Stromal cell of bone marrow (primary cell): ENCODE results near the gene TTI1.
"Not testable (repeated sequence)": the region's sequence is repeated elsewhere in the genome, so short reads cannot be mapped to it uniquely, and the experiment has no call there.

Experiments used
- DNase-seq: peaks from one replicate; pipeline ENCODE4 v3.0.0-alpha.2; 2012; ENCODE audit warnings: low read depth

The TTI1 gene

DNA sequence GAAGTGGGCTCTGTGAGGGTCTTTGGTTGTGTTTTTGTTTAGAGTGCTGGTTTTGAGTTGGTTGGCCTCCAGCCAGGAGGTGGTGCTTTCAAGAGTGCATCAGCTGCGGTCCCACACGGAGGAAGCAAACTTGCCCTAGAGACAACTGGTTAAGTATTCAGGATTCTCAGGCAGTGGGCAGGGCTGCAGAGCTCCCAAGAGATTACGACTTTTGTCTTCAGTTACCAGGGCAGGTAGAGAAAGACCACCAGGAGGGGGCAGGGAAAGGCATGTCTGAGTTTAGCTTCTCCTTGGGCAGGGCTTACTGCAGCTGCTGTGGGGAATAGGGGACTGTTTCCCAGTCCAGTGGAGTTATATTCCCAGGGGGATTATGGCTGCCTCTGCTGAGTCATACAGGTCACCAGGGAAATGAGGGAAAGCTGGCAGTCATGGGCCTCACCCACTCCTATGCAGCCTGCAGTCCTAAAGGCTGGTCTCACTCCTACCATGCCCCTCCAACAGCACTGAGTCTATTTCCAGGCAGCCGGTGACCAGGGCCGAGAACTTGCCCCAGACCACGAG, 64.3 kb downstream of the TTI1 start:
- DNase-seq: no peak

DNA sequence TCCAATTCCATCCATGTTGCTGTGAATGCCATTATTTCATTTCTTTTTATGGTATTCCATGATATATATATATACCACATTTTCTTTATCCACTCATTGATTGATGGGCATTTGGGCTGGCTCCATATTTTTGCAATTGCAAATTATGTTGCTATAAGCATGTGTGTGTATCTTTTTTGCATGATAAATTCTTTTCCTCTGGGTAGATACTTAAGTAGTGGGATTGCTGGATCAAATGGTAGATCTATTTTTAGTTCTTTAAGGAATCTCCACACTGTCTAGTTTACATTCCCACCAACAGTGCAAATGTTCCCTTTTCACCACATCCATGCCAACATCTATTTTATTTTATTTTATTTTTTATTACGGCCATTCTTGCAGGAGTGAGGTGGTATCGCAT, 69.8 kb downstream of the TTI1 start:
- not testable (repeated sequence) for DNase-seq

DNA sequence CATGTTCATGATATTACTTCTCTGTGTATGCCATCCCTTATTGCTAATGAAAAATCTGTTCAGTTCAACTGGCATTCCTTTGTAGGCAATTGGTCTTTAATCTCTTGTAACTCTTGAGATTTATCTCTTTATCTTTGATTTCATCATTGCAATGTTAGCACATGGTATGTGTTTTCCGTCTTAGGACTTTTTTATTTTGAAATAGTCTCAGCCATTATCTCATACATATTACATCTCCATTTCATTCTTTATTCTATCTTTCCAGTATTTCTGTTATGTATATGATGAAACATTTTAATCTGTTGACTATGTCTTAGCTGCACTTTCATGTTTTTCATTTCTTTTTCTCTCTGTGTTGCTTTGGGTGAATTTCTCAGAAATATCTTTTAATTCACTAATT, 72.2 kb downstream of the TTI1 start:
- no peak for DNase-seq

DNA sequence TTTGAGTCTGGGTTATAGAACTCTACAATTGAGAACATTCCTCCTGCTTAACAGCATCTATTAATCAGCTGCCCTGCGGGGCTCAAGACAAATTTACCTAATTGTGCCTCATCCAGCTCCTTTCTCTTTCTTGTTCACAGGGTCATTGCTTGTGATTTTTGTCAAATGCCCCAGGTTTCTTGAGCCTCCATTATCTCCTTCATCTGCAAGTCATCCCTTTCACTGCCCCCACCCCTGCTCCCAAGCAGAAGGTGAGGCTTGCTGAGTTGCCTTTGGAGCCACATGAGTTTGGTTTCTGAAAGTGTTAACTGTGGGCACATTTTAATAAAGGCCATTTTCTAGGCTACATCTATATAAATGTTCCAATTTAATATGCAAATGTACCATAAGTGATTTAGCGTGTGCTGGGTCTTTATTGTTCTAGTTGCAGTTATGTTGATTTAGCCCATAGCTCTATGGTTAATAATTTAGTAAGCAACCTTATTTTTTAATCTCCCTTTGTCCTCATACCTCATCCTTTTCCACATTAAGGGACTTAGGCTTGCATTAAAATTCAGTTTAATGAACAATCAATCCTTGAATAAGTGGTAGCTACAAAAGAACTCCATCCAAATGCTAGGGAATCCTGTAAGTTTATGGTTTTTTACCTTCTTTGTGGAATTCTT, 74.3 kb downstream of the TTI1 start:
- no peak for DNase-seq

DNA sequence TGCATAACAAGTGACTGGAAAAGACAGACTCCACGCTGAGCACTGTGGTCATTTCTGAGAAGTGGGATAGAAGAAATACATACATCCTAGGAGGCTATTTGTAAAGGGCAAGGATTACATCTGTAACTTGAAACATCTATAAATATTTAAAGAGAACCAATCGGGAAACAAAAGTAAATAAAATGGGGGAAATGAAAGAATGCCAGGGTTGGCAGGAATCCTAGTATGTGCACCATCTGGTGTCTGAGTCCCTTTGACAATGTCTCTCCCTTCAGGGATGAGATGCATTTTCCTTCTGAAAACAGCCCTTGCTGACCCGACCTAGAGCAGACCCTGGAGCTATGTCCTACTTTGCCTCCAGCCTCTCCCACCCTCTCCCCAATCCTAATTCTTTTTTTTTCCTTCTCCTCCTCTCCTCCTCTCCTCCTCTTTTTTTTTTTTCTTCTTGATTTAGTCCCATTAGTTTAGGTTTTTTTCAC, 77.1 kb downstream of the TTI1 start:
- DNase-seq: no peak

DNA sequence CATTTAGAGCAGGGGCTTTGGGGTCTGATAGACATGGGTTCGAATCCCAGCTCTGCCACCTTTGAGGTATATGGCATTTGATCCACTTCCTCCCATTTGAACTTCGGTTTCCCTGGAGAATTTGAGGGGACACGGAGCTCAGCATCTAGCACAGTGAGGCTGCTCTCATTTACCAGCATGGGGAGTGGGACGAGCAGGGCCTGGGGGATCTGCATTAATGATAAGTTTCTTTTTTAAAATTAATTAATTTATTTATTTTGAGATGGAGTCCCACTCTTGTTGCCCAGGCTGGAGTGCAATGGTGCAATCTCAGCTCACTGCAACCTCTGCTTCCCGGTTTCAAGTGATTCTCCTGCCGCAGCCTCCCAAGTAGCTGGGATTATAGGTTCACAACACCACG, 77.7 kb downstream of the TTI1 start:
- DNase-seq: no peak

DNA sequence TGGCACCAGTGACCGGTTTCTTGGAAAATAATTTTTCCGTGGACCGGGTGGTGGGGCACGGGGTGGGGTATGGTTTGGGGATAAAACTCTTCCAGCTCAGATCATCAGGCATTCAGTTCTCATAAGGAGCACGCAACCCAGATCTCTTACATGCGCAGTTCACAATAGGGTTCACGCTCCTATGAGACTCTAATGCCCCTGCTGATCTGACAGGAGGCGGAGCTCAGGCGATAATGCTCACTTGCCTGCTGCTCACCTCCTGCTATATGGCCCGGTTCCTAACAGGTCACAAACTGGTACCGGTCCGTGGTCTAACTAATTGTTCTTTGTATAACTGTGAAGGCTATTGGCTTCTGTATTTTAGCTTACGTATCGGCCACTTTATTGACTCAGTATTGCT, 78.6 kb downstream of the TTI1 start:
- DNase-seq: no peak

DNA sequence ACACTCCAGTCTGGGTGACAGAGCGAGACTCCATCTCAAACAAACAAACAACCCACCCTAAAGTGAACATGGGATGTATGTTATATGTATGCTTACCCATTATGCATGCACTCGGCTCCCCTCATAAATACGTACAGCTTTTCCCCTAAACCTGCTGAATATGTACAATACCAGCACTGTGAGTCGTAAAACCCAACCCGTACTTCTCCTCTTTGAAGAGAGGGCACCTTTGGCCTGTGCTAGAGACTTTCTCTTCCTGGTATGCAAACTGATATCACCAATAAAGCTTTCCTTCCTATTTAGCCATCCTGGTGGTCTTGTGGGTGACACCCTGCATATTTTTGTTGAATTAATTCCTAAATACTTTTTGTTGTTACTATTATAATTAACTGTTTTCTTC, 79.1 kb downstream of the TTI1 start:
- DNase-seq: no peak

DNA sequence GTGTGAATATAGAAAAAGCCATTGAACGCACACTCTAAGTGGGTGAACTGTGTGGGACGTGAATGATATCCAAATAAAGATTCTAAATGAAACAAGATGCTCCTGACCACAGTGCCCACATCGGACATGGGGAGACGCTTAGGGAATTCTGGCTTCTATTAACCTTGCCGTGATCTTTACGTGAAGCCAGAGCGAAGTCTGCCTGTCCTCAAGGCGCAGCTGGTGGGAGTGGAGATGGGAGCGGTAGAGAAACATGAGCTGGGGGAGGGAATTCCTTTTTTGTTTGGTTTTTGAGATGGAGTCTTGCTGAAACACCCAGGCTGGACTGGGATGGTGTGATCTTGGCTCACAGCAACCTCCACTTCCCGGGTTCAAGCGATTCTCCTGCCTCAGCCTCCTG, 84.3 kb downstream of the TTI1 start:
- no peak for DNase-seq

DNA sequence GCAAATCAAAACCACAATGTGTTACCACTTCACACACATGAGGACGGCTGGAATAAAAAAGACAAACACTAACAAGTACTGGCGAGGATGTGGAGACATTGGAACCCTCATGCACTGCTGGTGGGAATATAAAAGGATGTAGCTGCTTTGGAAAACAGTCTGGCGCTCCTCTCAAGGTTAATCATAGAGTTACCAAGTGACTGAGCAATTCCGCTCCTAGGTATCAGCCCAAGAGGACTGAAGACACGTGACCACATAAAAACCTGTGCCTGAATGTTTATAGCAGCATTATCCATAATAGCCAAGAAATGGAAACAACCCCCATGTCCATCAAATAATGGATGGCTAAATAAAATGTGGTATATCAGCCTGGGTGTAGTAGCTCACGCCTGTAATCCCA, 85.3 kb downstream of the TTI1 start:
- DNase-seq: no peak

DNA sequence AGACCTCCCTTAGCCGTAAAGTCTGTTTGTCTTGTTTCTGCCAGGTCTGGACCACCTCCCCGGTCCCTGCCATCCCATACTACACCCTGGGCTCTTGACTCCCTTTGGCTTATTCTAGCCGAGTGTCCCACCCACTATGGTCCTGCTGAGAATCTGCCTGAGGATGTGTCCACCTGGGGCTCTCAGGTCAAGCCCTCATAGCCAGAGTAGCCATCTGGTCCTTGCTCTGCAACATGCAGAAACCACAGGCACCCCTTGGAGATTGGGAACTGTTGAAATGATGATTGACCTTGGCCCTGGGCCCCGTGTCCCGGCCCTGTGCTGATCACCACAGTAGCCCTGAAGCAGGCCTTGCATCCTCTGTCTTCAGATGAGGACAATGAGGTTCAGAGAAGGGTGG, 86.3 kb downstream of the TTI1 start:
- DNase-seq: no peak

DNA sequence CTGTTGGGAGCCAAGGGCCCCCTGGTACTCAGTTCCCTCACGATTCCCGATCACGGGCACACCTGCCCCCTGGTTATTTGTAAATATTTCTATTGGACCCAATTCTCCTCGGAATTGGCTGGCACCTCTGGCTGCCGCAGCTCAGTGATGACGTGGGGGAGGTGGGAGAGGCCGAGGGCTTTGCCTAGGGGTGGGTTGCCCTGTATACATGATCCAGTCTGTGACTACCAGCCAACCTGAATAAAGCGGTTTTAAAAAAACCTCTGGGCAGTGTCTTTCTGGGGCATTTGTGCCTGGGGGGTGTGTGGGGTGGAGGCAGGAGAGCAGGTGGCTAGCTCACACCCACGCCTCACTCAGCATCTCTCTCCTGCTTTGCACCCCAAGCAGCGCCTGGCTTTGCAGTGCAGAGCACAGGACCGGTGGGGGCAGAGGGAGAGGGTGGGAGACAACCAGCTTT, 88.1 kb downstream of the TTI1 start:
- DNase-seq: no peak

DNA sequence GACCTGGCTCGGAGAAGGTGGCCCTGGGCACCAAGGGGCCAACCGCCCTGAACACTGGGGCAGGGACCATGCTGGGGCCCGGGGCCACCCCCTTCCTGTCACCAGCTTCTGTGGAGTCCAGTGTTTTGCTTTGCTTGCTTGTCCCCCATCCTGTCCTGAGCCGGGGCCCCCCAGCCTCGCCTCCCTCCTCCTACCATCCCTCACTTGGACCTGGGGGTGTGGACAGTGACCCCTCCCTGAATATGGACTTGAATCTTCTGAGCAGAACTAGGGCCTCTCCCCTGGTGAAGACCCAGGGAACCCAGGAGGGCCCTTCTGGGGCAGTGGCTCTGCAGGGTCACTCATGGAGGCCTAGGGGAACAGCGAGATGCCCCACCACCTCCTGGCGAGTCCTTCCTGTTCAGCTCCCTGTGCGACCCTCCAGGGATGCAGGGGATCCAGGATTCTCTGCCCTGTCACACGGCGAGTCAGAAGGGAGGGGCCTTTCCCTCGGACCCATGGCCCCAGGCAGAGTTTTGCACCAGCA, 88.7 kb downstream of the TTI1 start:
- no peak for DNase-seq

DNA sequence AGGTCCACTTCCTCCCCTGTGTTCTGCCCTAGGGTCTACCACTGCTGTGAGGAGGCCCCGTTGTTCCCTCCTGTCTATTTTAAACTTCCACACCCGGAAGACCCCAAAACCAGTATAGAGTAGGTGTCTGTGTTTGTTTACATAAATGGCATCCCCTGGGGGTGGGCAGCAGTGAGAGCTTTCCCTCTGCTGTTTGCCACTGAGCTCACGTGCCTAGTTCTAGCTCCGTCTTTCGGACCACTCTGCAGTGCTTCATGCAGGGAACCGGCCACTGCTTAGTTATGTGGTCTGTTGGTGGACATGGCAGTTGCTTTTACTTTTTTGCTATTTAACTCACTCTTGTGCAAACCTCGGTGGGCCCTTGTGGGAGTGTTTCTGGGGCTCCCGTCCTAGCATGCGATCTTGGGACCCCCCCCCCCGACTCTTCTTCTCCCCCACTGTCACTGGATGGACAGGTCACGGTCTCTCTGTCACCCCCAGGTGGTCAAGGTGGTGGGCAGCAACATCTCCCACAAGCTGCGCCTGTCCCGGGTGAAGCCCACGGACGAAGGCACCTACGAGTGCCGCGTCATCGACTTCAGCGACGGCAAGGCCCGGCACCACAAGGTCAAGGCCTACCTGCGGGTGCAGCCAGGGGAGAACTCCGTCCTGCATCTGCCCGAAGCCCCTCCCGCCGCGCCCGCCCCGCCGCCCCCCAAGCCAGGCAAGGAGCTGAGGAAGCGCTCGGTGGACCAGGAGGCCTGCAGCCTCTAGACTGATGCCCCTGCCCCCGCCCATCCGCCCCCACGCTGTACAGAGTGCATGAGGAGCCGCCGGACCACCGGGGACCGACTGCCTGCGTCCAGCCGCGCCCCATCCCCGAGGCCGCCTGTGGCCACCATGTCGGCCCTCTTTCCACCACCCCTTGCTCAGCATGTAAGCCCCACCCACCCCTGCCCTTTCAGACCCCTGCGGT, 89.5 kb downstream of the TTI1 start:
- no peak for DNase-seq

DNA sequence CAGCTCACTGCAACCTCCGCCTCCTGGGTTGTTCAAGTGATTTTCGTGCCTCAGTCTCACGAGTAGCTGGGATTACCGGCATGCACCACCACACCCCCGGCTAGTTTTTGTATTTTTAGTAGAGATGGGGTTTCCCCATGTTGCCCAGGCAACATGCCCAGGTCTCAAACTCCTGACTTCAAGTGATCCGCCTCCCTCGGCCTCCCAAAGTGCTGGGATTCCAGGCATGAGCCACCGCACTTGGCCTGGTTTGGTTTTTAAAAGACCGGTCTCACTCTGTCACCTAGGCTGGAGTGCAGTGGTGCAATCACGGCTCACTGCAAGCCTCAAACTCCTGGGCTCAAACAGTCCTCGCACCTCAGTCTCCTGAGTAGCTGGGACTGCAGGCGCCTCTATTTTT, 90.2 kb downstream of the TTI1 start:
- no peak for DNase-seq

DNA sequence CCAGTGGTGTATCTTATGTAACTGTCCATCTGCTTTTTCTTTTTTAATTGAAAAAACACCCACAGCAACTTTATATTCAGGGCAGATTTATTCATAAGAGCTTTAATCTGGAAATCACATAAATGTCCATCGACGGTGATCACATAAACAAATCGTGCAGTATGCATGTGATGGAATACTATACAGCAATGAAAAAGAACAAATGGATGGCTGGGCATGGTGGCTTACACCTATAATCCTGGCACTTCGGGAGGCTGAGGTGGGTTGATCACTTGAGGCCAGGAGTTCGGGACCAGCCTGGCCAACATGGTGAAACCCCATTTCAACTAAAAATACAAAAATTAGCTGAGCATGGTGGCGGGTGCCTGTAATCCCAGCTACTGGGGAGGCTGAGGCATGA, 91.3 kb downstream of the TTI1 start:
- no peak for DNase-seq

DNA sequence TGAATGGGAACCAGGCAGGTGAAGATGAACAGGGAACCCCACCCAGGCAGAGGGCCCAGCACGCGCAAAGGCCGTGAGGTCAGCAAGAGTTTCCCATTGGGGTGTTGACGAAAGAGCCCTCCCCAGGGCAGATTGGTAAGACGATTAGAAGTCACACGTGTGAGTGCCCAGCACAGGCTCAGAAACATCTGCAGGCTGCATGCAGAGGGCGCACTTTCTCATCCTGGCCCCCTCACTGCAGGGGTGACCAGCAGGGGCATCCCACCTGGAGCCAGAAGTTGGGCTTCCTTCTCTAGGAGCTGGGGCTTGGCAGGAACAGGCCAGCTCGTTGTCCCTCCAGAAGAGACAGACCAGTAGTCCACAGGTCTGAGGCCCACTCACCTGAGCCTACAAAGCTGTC, 91.9 kb downstream of the TTI1 start:
- no peak for DNase-seq

DNA sequence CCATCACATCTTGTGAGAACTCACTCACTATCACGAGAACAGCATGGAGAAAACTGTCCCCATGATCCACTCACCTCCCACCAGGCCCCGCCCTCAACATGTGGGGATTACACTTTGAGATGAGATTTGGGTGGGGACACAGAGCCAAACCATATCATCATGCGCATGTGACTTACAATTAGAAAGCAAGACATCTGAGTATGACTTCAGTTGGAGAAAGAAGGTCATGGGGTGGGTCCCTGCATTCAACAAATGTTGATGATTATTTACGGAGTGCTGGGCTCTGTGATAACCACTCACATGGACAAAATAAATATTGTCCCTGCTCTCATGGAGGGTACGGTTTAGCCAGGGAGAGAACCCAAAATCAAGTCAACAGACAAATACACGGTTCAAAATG, 92.4 kb downstream of the TTI1 start:
- no peak for DNase-seq

DNA sequence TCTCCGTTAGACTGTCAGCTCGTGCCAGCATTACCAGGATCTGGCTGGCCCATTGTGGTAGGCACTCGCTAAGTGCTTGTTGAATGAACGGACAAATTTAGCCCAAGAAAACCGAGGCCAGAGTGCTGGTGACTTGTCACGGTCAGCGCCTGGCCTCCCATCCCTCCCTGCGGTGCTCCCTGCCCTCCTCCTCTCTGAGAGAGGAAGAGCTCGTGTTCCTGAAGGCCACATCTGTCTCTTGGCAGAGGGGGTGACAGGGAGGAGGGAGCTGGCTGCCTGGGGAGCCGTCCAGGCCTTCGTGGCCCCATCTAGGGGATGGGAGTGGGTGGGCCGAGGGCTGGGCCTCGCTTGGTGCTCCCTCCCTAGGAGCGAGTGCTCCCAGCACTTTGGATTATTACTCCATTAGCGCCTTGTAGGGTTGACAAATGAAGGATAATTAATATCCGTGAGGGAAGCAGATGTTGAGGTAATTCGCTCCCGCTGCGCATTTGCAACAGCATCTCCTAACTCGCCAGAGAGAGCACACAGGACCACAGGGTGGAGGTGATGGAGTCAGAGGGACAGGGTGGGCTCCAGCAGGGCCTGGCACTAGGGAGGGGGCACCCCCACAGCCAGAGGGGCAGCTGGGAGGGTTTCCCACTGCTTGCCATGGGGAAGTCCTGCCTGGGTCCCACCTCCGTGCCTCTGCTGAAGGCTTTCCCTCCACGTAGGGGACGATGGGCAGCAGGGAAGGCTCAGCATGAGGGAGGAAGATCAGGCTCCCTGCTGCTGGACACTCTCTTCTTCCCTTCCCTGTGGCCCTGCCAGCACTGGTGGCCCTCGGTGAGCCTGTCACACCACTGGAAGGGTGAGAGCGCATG, 93.3 kb downstream of the TTI1 start:
- no peak for DNase-seq

DNA sequence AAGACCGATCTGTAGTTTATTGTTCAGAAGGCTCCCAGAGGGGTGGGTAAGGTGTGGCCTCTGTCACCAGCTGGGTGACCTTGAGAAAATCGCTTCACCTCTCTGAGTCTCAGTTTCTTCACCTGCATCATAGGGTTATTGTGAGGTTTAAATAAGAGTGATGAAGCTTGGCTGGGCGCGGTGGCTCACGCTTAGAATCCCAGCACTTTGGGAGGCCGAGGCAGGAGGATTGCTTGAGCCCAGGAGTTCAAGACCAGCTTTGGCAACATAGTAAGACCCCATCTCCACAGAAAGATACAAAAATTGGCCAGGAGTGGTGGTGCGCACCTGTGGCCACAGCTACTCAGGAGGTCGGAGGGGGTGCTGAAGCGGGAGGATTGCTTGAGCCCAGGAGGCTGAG, 94.3 kb downstream of the TTI1 start:
- DNase-seq: no peak

DNA sequence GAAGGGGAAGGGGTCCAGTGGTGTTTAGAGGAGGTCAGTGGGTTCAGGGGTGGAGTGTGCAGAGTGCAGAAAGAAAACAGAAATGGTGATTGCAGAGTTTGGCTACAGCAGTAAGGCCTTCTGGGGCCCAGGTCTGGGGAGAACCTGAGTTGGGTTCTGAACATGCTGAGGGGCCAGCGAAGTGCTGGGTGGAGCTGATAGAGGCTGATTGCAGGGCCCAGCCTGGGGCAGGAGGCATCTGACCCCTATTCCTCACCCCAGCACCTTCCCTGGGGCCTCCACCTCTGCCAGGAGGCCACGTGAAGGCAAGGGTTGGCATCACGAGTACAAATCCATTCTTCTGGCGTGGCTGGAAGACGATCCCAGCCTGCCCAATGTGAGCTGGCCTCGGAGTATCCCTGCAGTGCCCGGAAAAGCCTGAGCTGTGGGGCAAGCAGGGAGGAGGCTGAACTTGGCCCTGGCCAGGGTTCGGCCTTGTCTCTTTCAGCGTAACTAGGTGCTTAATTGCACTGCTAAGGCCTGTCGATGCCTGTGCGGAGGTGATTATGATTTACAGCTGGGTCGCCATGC, 95.0 kb downstream of the TTI1 start:
- no peak for DNase-seq

DNA sequence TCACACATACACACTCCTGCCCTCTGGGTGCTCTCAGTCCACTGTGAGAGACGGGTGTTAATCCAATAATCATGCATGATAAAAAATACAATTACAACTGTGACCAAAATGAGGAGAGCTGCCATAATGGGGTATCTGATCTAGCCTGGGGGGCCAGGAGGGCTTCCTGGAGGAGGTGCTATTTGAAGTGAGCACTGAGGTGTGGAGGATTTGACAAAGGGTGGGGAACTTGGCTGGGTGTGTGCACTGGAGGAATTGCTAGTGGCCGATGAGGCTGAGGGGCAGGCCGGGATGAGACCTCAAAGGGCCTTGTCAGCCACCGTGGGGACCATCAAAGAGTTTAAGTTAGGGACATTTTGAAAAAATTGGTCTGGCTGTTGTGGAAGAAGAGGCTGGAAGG, 95.6 kb downstream of the TTI1 start:
- DNase-seq: no peak
